AG09309 (cell line): ENCODE results near the gene CDC16.

Experiments
- DNase-seq: peaks from one replicate; pipeline ENCODE4 v3.0.0-alpha.2; 2010; ENCODE audit warnings: low read depth
- H3K4me3 ChIP-seq: 2 replicates; pipeline ENCODE4 v1.5.1; 2011; ENCODE audit warnings: mild to moderate bottlenecking, low read depth, low read length, moderate library complexity; ENCODE audit not compliant: control insufficient read depth
- TF ChIP-seq, protein P1 (sequence below): IDR thresholded peaks from 2 replicates; pipeline ENCODE4 v1.5.1; 2011; ENCODE audit warnings: mild to moderate bottlenecking, low read depth, low read length, inconsistent platforms; ENCODE audit not compliant: insufficient read depth, control insufficient read depth; ENCODE audit errors: missing control alignments

Gene CDC16

DNA sequence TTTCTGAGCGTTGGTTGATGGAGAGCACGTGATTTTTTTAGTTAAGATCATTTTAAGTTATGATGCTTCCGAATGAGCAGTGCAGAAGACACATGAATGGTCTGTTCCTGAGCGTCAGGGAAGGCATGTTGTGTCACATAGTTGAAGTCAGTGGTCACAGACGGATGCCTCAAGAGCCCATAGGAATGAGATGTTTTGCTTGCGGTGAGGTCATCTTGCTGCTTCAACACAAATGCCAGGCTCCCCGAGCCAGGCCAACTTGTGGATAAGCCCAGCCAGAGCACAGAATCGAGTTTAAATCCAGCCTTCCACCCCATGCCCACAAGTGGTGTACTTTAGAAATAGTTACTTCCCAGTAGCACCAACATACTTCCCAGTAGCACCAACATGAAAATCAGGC, 52.1 kb downstream of the CDC16 start:
- no peak overlapping the region for H3K4me3 ChIP-seq

GRCh38 chr13:114288157-114288591, 53.5 kb downstream of the CDC16 start:
- DNase-seq: no peak
- no peak overlapping the region for H3K4me3 ChIP-seq
- TF ChIP-seq, protein P1, sequence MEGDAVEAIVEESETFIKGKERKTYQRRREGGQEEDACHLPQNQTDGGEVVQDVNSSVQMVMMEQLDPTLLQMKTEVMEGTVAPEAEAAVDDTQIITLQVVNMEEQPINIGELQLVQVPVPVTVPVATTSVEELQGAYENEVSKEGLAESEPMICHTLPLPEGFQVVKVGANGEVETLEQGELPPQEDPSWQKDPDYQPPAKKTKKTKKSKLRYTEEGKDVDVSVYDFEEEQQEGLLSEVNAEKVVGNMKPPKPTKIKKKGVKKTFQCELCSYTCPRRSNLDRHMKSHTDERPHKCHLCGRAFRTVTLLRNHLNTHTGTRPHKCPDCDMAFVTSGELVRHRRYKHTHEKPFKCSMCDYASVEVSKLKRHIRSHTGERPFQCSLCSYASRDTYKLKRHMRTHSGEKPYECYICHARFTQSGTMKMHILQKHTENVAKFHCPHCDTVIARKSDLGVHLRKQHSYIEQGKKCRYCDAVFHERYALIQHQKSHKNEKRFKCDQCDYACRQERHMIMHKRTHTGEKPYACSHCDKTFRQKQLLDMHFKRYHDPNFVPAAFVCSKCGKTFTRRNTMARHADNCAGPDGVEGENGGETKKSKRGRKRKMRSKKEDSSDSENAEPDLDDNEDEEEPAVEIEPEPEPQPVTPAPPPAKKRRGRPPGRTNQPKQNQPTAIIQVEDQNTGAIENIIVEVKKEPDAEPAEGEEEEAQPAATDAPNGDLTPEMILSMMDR: no peak

More for the DNA sequence above, 52.1 kb downstream of the CDC16 start:
- no peak for DNase-seq
- TF ChIP-seq, protein P1: no peak

GRCh38 chr13:114296448-114296847, 61.8 kb downstream of the CDC16 start:
- TF ChIP-seq, protein P1: no peak
- H3K4me3 ChIP-seq: no peak overlapping the region
- DNase-seq: no peak

- TF ChIP-seq, protein P1: no peak
- DNase-seq: no peak
- no peak overlapping the region for H3K4me3 ChIP-seq
Measured at GRCh38 chr13:114296902-114297301, 62.2 kb downstream of the CDC16 start.

DNA sequence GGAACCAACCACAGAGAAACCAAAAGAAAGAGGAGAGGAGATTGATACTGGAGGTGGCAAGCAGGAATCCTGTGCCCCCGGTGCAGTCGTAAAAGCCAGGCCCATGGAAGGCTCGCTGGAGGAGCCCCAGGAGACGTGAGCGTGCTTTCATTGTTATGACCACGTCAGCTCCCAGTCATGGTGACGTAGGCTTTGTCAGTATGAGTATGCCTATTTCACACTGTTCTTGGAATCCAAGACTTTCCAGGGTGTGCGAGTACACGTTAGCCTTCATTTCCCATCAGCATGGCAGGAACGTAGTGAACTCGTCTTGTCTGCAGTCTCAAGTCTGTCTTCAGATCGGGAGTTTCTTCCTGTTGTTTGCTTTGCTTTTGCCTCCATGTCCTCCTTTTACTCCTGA, 64.2 kb downstream of the CDC16 start:
- TF ChIP-seq, protein P1: no peak
- H3K4me3 ChIP-seq: no peak overlapping the region
- DNase-seq: no peak

DNA sequence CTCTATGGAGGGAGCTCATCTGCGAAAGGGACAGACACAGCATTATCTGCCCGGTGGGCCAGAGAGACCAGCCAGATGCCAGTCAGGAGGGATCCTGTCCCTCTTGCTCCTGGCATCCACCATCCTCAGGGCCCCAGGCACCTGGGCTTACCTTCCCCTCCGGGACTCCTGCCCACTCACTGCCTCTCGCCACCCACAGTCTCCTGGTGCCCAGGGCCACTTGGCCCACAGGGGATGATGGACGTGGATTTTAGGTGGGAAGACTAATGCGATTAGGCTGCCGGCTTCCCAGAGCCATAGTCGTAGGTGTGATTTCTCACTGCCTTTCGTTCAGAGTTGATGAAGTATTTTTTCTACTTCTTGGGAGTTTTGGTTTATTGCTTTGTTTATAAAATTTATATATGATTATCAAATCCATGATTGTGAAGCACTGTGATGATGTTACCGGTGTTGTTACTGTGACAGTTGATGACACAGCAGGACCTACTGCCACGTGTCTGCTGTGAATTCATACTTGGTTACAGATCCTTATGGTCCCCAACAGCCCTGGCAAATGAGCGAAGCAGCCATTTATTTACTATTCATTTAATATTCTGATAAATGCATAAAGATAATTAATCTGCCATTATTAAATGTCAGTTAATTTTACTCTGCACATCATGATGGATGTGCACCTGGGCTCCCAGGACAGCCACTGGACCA, 65.1 kb downstream of the CDC16 start:
- H3K4me3 ChIP-seq: no peak overlapping the region
- TF ChIP-seq, protein P1: no peak
- DNase-seq: no peak

DNA sequence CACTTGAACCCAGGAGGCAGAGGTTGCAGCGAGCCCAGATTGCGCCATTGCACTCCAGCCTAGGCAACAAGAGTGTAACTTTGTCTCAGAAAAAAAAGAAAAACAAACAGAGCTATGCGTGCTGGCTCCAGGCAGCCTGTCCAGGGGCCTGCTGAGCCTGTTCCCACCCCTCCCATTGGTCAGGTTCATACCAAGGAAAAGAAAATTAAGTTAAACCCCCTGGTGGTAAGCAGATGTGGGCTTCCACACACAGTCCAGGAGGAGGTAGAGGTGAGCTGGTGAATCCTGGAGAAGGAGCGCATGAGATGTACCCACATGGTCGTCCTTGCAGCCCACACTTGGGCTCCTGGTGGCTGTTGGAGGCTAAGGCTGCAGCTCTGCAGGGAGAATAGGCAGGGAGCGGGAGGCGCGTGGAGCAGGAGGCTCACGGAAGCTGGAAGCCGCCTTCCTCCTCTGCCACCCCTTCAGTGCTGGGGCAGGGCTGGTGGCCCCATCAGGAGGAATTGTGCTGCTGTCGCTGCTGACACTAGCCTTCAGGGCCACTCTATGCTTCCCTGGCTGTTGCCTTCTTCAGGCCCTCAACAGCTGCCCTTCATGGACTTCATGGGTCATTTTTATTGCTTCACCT, 69.1 kb downstream of the CDC16 start:
- TF ChIP-seq, protein P1: no peak
- H3K4me3 ChIP-seq: no peak overlapping the region
- DNase-seq: no peak
